G401 (cell line): ENCODE results near the gene TRIM15. TPM values are rescaled to one million over a fixed set of nuclear protein-coding genes. Genes with fewer than 3 reads are reported as not detected.

Experiments
- DNase-seq: peaks from one replicate; pipeline ENCODE4 v3.0.0-alpha.2; 2015; ENCODE audit warnings: low spot score
- in situ Hi-C: cut with HindIII; loops from 2 replicates; pipeline ENCODE4 v1.10.0; 2016; ENCODE audit warnings: low sequenced_read_pairs, mixed read lengths
- total RNA-seq: library from RNA; depleted of rRNA; stranded (reverse); fragments of >200 nt; shearing (Covaris generic); gene quantifications from 2 replicates; pipeline ENCODE4 v1.2.3, GENCODE V29; 2014

TRIM15 gene
- total RNA-seq, 1 experiment from 2014 or later, result not detected

DNA sequence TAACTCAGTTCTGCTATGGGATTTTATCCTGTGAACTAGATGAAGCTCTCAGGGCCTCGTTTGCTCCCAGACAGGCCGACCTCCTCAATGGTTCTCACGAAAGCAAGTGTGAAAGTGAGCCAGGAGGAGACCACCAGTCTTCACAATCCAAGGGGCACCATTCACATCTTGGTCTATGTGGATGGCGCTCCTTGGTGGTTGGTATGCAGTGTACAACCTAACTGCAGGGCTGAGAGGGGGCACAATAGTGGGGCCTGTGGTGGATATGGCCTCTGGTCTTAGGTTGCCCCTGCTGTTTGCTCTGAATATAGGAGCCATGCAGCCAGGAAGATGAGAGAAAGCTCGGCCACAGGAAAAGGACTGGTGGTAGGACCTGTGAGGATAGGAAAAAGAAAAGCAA lies 25.2 kb downstream of the TRIM15 start:
- in situ Hi-C loops, result no loop called here

GRCh38 chr6:30192076-30192475 lies 28.7 kb downstream of the TRIM15 start:
- DNase-seq, result no peak
- in situ Hi-C loops, result no loop called here

More for the DNA sequence above, 25.2 kb downstream of the TRIM15 start:
- DNase-seq, result no peak

DNA sequence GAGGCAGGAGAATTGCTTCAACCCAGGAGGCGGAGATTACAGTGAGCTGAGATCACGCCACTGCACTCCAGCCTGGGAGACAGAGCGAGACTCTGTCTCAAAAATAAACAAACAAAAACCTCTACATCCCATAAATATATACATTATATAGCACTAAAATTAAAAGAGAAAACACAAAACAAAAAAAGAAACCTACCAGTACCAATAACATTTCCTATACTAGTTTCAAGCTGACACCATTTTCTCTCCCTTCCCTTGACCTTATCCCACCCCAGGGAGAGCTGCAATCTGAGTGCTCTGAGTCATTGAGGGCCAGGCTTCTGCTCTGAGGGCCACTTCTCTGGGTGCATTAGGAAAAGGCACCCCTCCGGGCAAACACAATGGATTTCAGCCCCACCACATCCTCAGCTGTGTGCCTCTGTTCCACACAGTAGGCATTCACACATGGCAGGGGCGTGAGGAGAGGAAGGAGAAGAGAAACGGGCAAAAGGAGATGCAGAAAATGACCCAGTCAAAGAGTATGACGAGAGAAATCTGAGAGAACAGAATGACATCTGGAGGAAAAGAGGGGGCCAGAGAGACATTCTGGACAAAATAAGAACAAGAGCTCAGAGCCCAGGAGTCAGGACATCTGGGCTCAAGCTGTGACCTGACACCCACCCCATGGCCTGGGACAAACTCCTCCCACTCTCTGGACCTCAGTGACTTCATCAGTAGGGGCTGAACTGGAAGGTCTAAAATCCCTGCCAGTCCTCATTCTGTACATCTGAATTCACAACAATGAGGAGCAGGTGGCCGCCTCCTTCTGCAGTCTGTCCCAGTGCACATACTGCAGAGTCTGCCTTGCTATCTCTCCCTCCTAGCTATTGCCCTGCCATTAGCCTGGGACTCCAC lies 31.7 kb downstream of the TRIM15 start:
- in situ Hi-C loops, result no loop called here

GRCh38 chr6:30195951-30196350 lies 32.6 kb downstream of the TRIM15 start:
- in situ Hi-C loops, result no loop called here
- DNase-seq, result no peak

More for the DNA sequence above, 31.7 kb downstream of the TRIM15 start:
- no peak for DNase-seq

DNA sequence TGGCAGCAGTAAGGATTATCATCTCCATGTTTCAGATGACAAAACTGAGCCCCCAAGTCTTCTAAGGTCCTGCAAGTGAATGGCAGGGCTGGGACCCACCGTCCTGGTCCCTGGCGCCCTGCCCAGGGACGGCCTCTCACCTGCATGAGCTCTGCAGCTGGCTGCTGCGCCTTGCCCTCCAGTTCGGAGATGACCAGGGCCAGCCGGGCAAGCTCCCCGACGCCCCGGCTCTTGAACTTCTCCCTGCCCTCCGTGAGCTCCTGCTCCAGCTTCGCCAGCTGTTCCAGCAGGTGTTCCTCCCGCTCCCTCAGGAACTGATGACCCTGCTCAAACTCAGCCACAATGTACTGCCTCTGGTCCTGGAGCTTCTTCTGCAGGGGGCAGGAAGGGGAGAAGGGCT lies 33.0 kb downstream of the TRIM15 start:
- no peak for DNase-seq
- in situ Hi-C loops, result no loop called here

GRCh38 chr6:30198166-30199084 lies 35.1 kb downstream of the TRIM15 start:
- no peak for DNase-seq
- in situ Hi-C loops, result no loop called here

- in situ Hi-C loops, result no loop called here
- no peak for DNase-seq
These were observed 37.4 kb downstream of the TRIM15 start for GRCh38 chr6:30200551-30201281.

- no peak for DNase-seq
- in situ Hi-C loops, result no loop called here
These were observed 39.0 kb downstream of the TRIM15 start for GRCh38 chr6:30202366-30202765.

DNA sequence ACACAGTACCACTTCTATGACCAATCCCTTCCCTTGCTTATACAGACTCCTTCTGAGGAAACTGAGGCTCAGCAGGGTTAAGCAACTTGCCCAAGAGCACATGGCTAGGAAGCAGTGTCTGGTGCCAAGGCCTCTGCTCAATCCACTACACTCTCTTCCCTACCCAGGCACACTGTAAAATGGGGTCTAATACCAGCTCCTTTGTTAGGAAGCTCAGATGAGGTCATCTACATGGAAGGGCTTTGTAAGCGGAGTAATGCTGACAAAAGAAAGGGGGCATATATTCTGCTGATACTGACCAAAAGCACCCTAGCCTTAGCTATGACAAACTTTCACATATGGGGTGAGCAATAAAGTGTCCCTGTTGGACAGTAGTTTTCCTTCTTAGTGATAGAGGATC lies 40.8 kb downstream of the TRIM15 start:
- DNase-seq, result no peak
- in situ Hi-C loops, result no loop called here

- in situ Hi-C loops, result no loop called here
- no peak for DNase-seq
These were observed 42.8 kb downstream of the TRIM15 start for GRCh38 chr6:30206152-30206551.

DNA sequence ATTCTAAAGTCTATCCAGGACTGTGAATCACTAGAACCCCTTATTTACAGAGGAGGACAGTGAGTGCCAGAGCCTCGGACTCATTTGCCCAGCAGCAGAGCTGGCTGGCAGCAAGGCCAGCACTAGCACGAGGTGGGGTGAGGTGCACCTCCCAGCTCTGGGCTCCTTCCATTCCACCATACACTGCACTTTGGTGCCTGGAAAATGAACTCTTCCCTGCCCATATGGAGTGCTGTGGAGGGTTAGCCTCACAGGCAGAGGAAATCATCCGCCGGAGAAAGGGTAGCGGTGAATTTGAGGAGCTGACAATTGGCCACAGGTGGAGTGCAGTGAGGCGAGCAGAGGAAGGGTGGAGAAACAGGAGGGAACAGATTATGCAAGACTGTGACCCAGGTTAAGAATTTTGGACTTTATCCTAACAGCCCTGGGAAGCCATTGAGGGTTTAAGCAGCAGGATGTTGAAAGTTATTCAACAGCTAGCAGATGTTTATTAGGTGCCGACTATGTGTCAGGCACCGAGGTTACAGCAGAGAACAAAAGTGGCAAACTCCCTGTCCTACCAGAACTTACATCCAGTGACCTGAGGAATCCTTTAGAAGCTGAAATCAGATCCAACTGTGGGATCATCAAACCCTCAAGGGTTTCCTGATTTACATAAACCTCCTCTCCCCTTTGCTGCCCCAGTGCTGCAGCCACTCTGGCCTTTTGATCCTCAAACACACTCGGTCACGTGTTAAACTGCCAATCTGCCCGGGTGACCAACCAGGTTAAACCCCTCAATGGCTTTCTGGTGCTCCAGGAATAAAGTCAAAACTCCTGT lies 43.7 kb downstream of the TRIM15 start:
- DNase-seq, result no peak
- in situ Hi-C loops, result no loop called here

DNA sequence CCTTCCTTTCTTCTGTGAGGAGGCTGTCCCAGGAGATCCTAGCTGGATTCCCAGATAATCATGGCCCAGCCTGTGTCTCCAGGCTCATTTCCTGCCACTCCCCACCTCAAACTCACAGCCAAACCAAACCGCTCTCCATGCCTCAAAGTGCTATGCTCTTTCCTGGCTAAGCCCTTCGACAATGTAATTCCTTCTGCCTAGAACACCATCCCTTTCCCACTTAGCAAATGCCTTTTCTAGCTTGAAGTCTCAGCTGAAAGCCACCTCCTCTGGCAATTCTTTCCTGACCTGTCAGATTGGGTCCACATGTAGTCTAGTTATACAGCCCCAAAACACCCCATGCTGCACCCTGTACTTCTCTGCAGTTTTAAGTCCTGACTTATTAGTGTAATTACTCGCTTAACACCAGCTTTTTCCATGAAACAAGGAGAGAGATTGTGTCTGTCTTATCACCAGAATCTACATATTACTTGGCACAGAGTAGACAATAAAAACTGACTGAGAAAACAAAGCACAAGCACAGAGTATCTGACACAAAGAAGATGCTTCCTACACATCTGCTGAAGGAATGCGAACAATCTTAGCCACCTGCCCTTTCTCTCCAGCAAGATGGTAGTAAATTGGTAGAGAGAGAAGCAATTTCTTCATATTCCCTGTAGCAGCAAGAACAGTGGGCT lies 44.4 kb downstream of the TRIM15 start:
- in situ Hi-C loops, result no loop called here
- no peak for DNase-seq

- in situ Hi-C loops, result no loop called here
- no peak for DNase-seq
These were observed 48.0 kb downstream of the TRIM15 start for GRCh38 chr6:30211306-30211705.

GRCh38 chr6:30211899-30212298 lies 48.6 kb downstream of the TRIM15 start:
- in situ Hi-C loops, result no loop called here
- DNase-seq, result no peak

DNA sequence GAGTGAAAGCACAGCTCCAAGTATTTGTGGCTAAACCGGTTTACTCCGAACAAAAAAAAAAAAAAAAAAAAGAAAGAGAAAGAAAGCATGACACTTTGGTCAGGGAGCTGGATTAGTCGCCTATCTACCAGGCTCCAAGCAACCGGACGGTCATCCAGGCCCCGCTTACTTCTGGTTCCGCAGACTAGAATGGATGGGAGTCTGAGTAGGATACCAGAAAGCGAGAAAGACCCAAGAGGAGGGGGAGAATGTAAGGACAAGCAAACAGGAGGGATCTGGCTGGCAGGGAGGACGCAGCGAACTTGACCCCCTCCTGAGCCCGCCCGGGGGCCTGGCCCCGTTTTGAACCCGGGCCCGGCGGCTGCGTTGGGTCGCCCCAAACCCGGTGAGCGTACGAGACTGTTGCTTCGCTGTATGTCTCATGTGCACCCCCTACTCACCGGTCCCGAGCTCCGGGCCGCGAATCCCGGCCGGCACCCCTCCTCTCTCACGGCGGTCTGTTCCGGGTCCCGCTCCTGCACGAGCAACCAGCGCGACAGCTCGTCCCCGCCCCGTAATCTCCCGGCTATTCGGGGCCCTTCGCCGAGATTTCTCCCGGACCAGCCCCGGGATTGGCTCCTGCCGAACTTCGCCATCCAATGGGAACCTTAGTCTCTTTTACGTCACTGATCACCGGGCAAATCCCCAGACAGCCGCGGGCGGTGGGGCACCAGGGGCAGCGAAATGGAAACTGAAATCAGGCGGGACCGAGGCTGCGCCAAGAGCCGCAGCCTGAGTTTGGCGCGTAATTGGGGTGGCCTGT lies 49.7 kb downstream of the TRIM15 start, which contains the start of gene TRIM26:
Gene TRIM26, minus strand, starts transcription at position 542 of the 802 bp plus-strand sequence. CDS start 14,303 bp downstream, outside the sequence.
- DNase-seq, result peak; percentile 97
- in situ Hi-C loops, result no loop called here

DNA sequence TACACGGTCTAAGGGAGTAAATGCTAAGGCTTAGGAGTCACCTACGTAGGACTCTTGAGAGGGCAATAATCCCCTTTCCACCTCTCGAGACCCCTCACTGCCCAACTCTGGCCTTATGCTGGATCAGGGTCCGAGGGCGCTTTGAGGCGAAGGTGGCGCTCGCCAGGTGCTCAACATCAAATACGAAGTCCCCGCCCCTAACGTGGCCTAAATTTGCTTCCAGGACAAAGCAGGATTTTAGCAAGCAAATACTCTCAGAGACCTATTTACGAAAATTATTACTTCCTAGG lies 50.3 kb downstream of the TRIM15 start:
- no peak for DNase-seq
- in situ Hi-C loops, result no loop called here

DNA sequence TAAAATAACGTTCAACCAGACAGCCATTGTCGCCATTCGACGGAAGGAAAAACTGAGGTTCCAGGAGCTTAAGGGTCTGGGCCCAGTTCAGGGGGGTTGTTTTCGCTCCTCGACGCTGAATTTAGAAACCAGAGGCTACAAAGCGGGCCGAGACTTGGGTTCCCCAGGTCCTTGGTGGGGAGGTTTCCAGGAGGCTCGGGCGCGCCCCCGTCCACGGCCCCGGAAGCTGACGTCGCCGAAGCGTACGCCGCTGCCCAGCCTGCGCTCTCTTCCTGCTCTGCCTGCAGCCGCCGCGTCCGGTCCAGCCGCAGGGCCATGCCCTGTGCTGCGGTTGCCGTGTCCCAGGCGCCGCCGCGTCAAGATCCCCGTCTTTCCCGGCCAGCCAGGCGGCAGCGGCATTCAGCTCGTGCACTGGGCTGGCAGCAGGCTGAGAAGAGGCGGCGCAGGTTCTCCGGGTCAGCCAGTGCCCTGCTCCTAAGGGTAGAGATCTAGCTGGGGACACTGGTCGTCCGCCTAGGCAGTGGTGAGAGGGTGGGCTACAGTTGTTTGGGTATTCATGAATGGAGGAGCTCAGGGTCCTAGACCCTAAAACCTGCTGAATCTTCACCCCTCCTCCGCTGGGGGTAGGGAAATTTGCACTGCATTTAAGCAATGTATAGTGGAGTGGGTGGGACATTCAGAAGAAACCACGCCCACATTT lies 50.8 kb downstream of the TRIM15 start:
- peak; percentile 81 for DNase-seq
- in situ Hi-C loops, result no loop called here
